ENCODE measurements around the gene GPR137. TPM values are rescaled to one million over a fixed set of nuclear protein-coding genes. Genes with fewer than 3 reads are reported as not detected.

Gene GPR137
- total and polyA plus RNA-seq, 9 of the 15 experiments (the other 6 are each of a cell fraction or from before 2014, with no cell fraction given), result 0.32 to 26.7 (median 10.7) TPM

GRCh38 chr11:64266339-64266738 lies 19.3 kb upstream of the GPR137 start:
- no TSS peak for BruUV-seq (replicated peaks)
- no peak for DNase-seq (ENCODE audit: extremely low read depth in 1 of 4, low spot score in 3 of 4)
- peaks cover 15 to 58% of the 10 kb centered on the region in 2 experiments for H3K4me1 ChIP-seq (replicated peaks in 1 of 2; ENCODE audit: control insufficient read depth in 2 of 2, insufficient read depth in 2 of 2, low read length in 2 of 2)
- H3K9me3 ChIP-seq (replicated peaks; ENCODE audit: control insufficient read depth, insufficient read depth, low read depth, low read length), result no peaks in the 10 kb centered on the region
- TF ChIP-seq ZFP36 (IDR thresholded peaks at IDR 0.05; ENCODE audit: low read depth, low read length, partially characterized antibody), result no peak
- TF ChIP-seq RBFOX2 (IDR thresholded peaks at IDR 0.05; ENCODE audit: low read depth, low read length), result peak; percentile 13; the same call in 1 of the 2 replicates
- TF ChIP-seq, protein P1, sequence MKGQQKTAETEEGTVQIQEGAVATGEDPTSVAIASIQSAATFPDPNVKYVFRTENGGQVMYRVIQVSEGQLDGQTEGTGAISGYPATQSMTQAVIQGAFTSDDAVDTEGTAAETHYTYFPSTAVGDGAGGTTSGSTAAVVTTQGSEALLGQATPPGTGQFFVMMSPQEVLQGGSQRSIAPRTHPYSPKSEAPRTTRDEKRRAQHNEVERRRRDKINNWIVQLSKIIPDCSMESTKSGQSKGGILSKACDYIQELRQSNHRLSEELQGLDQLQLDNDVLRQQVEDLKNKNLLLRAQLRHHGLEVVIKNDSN (CRISPR knock-in tag; IDR thresholded peaks at IDR 0.05), result no peak
- H3K4me3 ChIP-seq, result no peak overlapping the region
- intact Hi-C loops (cut with micrococcal nuclease) (no loop called here), in situ Hi-C loops (cut with MboI) (no loop called here)
- peaks cover 62% of the 10 kb centered on the region for H3K36me3 ChIP-seq (ENCODE audit: control insufficient read depth, insufficient read depth, low read length)
- WGBS (ENCODE audit: insufficient coverage, low coverage, missing lambda C conversion rate), result 86% methylated on average over 11 of the region's 15 CpGs
- no peak overlapping the region for H3K9ac ChIP-seq (ENCODE audit: insufficient read depth in 1 of 2, low read depth in 2 of 2, low read length in 2 of 2)
- peaks cover 18% of the 10 kb centered on the region; the same call in 2 of the 3 replicates for H3K79me2 ChIP-seq (ENCODE audit: control insufficient read depth, insufficient read depth, low read length)
- ChIA-PET POLR2A (interaction anchor here (4.5 kb wide), 1 partner anchor 19 kb away, joined by 58 read pairs; the partner anchor contains the start of gene PPP1R14B), CTCF (ENCODE audit: low intra/inter-chr PET ratio) (no interaction called here)
- no peak for FAIRE-seq
- H3K27ac ChIP-seq (ENCODE audit: extremely low read depth, low read depth, low read length), result no peak overlapping the region
- H3K9me1 ChIP-seq (ENCODE audit: control insufficient read depth, insufficient read depth, low read length), result peaks cover 3% of the 10 kb centered on the region
- H2AFZ ChIP-seq (ENCODE audit: low read depth, low read length), result no peak overlapping the region
- no peaks in the 10 kb centered on the region for H4K20me1 ChIP-seq (replicated peaks; ENCODE audit: control insufficient read depth, insufficient read depth, low read length)
- H3K4me2 ChIP-seq (ENCODE audit: insufficient read depth, low read length), result no peak overlapping the region
- ATAC-seq, result no peak
- no peaks in the 10 kb centered on the region for H3K27me3 ChIP-seq (ENCODE audit: control insufficient read depth in 2 of 2, insufficient read depth in 2 of 2, low read length in 2 of 2)
